ENCODE data around the gene DLX4.

- no peak for TF ChIP-seq CTCF (conservative IDR thresholded peaks at IDR 0.05; ENCODE audit: low read length)
- no peak for TF ChIP-seq EZH2phosphoT487 (IDR thresholded peaks at IDR 0.05; ENCODE audit: borderline replicate concordance)
Observed at GRCh38 chr17:50021681-50022370, 52.8 kb downstream of the DLX4 start.
